Prostate gland (tissue), 2 donors: ENCODE measurements around the gene SLC5A9. TPM values are rescaled to one million over a fixed set of nuclear protein-coding genes. Genes with fewer than 3 reads are reported as not detected.
"Not testable (repeated sequence)": the region's sequence is repeated elsewhere in the genome, so short reads cannot be mapped to it uniquely, and the experiment has no call there.

ENCODE experiments used
- DNase-seq: peaks from one replicate; pipeline ENCODE4 v3.0.0-alpha.2; 2019; ENCODE audit warnings: low spot score
- H3K27ac ChIP-seq, 2 donors: fragments of 200-600 bp; sonication (generic); 2 replicates each; pipeline ENCODE4 v1.5.1; 2017 to 2019
- H3K27me3 ChIP-seq: fragments of 200-600 bp; sonication (generic); replicated peaks from 2 replicates; pipeline ENCODE4 v1.5.1; 2019; ENCODE audit not compliant: insufficient read depth
- H3K36me3 ChIP-seq, 2 donors: fragments of 200-600 bp; sonication (generic); 1 replicate in 1 of 2; 2 replicates in 1 of 2; pipeline versions ENCODE4 v1.5.1 to v1.8.1; 2017 to 2019
- H3K4me1 ChIP-seq: fragments of 200-600 bp; sonication (generic); replicated peaks from 2 replicates; pipeline ENCODE4 v1.5.1; 2019
- H3K4me3 ChIP-seq, 2 donors: fragments of 200-600 bp; sonication (generic); 2 replicates each; pipeline ENCODE4 v1.5.1; 2017 to 2019
- H3K9me3 ChIP-seq: fragments of 200-600 bp; sonication (generic); 2 replicates; pipeline ENCODE4 v1.5.1; 2017
- POLR2A ChIP-seq: fragments of 450-650 bp; IDR thresholded peaks from one replicate; pipeline ENCODE4 v1.6.1; 2016; ENCODE audit warnings: antibody characterized with exemption, mild to moderate bottlenecking
- POLR2AphosphoS5 ChIP-seq: sonication (generic); formaldehyde crosslinking; IDR thresholded peaks from one replicate; pipeline ENCODE4 v1.6.1; 2017; ENCODE audit warnings: antibody characterized with exemption
- WGBS: methylation state at CpG from one replicate; pipeline ENCODE4 v1.1.5; 2018; 5-methylcytosine and 5-hydroxymethylcytosine counted together
- intact Hi-C: fragments of 100-400 bp; cut with DNase I; formaldehyde crosslinking; loops from one replicate; pipeline ENCODE4 v1.14.2; 2022
- total RNA-seq, 2 donors: library from RNA; depleted of rRNA; stranded (reverse); fragments of >200 nt; gene quantifications; one replicate each; pipeline ENCODE4 v1.1.0, GENCODE V29; 2016
- TF ChIP-seq, protein P1 (sequence below), 4 experiments: fragments of 200-600 bp in 2 of 4; fragments of 450-650 bp in 2 of 4; sonication (generic) in 2 of 4; IDR thresholded peaks; 1 replicate in 3 of 4; 2 replicates in 1 of 4; pipeline ENCODE4 v1.5.1; 2016 to 2019; ENCODE audit warnings: antibody characterized with exemption in 4 of 4, mild to moderate bottlenecking in 2 of 4, moderate library complexity in 2 of 4

SLC5A9 gene
- total RNA-seq, 2 donors from 2014 or later, result not detected

DNA sequence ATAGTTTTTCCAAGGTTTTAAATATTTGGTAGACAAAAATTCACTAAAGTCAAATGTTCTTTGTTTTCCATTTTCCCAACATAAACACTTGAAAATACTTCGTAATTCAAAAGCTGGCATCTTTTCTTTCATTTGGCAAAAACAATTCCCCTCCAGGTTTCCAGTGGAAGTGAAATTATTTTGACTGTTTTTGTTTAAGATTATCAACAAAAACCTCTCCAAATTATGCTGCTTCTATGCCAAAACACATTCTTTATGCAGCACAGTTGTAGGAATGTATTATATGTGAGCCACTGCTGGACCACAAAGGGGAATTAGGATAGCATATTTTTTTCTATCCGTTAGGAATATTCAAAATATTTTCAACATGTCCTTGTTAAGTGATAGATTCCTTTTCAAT lies 44.1 kb downstream of the SLC5A9 start:
- H3K9me3 ChIP-seq, result no peaks in the 10 kb centered on the region
- intact Hi-C loops, result no loop called here
- 81% methylated on average over 2 of the region's 2 CpGs for WGBS
- H3K27me3 ChIP-seq, result no peaks in the 10 kb centered on the region
- no peaks in the 10 kb centered on the region for H3K4me1 ChIP-seq
- H3K36me3 ChIP-seq, result no peaks in the 10 kb centered on the region
- no peak for DNase-seq
- H3K27ac ChIP-seq, result no peak overlapping the region
- TF ChIP-seq POLR2AphosphoS5 (no peak), POLR2A (no peak)
- TF ChIP-seq, protein P1, sequence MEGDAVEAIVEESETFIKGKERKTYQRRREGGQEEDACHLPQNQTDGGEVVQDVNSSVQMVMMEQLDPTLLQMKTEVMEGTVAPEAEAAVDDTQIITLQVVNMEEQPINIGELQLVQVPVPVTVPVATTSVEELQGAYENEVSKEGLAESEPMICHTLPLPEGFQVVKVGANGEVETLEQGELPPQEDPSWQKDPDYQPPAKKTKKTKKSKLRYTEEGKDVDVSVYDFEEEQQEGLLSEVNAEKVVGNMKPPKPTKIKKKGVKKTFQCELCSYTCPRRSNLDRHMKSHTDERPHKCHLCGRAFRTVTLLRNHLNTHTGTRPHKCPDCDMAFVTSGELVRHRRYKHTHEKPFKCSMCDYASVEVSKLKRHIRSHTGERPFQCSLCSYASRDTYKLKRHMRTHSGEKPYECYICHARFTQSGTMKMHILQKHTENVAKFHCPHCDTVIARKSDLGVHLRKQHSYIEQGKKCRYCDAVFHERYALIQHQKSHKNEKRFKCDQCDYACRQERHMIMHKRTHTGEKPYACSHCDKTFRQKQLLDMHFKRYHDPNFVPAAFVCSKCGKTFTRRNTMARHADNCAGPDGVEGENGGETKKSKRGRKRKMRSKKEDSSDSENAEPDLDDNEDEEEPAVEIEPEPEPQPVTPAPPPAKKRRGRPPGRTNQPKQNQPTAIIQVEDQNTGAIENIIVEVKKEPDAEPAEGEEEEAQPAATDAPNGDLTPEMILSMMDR (IDR thresholded peaks at IDR 0.05), result no peak
- H3K4me3 ChIP-seq, result no peak overlapping the region

DNA sequence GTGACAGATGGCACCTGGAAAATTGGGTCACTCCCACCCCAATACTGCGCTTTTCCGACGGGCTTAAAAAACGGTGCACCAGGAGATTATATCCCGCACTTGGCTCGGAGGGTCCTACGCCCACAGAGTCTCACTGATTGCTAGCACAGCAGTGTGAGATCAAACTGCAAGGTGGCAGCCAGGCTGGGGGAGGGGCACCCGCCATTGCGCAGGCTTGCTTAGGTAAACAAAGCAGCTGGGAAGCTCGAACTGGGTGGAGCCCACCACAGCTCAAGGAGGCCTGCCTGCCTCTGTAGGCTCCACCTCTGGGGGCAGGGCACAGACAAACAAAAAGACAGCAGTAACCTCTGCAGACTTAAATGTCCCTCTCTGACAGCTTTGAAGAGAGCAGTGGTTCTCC lies 54.9 kb downstream of the SLC5A9 start:
- intact Hi-C loops, H3K27me3 ChIP-seq, H3K4me3 ChIP-seq, H3K27ac ChIP-seq, H3K36me3 ChIP-seq, DNase-seq, H3K4me1 ChIP-seq, H3K9me3 ChIP-seq: not testable (repeated sequence)
- 100% methylated on average over 3 of the region's 10 CpGs for WGBS

DNA sequence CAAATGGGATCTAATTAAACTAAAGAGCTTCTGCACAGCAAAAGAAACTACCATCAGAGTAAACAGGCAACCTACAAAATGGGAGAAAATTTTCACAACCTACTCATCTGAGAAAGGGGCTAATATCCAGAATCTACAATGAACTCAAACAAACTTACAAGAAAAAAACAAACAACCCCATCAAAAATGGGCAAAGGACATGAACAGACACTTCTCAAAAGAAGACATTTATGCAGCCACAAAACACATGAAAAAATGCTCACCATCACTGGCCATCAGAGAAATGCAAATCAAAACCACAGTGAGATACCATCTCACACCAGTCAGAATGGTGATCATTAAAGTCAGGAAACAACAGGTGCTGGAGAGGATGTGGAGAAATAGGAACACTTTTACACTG lies 59.8 kb downstream of the SLC5A9 start:
- H3K27ac ChIP-seq, H3K4me1 ChIP-seq, intact Hi-C loops, H3K36me3 ChIP-seq, H3K27me3 ChIP-seq, H3K9me3 ChIP-seq, DNase-seq, H3K4me3 ChIP-seq: not testable (repeated sequence)

DNA sequence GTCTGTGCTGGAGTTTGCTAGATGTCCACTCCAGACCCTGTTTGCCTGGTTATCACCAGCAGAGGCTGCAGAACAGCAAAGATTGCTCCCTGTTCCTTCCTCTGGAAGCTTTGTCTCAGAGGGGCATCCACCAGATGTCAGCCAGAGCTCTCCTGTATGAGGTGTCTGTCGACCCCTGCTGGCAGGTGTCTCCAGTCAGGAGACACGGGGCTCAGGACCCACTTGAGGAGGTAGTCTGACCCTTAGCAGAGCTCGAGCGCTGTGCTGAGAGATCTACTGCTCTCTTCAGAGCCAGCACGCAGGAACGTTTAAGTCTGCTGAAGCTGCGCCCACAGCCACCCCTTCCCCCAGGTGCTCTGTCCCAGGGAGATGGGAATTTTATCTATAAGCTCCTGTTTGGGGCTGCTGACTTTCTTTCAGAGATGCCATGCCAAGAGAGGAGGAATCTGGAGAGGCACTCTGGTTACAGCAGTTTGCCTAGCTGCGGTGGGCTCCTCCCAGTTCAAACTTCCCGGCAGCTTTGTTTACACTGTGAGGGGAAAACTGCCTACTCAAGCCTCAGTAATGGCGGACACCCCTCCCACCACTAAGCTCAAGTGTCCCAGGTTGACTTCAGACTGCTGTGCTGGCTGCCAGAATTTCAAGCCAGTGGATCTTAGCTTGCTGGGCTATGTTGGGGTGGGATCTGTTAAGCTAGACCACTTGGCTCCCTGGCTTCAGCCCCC lies 62.3 kb downstream of the SLC5A9 start:
- H3K36me3 ChIP-seq, H3K9me3 ChIP-seq, H3K4me1 ChIP-seq, H3K27ac ChIP-seq, DNase-seq, H3K27me3 ChIP-seq, H3K4me3 ChIP-seq, intact Hi-C loops: not testable (repeated sequence)
- WGBS, result 58% methylated on average over 10 of the region's 10 CpGs

DNA sequence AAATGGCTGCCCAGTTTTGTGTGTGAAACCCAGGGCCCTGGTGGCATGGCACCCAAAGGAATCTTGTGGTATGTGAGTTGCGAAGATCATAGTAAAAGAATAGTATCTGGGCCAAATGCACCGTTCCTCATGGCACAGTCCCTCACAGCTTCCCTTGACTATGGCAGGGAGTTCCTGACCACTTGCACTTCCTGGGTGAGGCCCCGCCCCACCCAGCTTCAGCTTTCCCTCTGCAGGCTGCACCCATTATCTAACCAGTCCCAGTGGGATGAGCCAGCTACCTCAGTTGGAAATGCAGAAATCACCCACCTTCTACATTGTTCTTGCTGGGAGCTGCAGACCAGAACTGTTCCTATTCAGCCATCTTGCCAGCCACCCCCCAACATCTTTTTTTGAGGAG lies 63.0 kb downstream of the SLC5A9 start:
- no peaks in the 10 kb centered on the region for H3K36me3 ChIP-seq
- WGBS, result 89% methylated on average over 3 of the region's 3 CpGs
- TF ChIP-seq POLR2A, result no peak
- no peak for TF ChIP-seq POLR2AphosphoS5
- TF ChIP-seq, protein P1 (IDR thresholded peaks at IDR 0.05), result no peak
- H3K4me1 ChIP-seq, result no peaks in the 10 kb centered on the region
- no peak for DNase-seq
- H3K4me3 ChIP-seq, result no peak overlapping the region
- no peaks in the 10 kb centered on the region for H3K27me3 ChIP-seq
- H3K27ac ChIP-seq, result no peak overlapping the region
- intact Hi-C loops, result no loop called here
- H3K9me3 ChIP-seq, result no peaks in the 10 kb centered on the region

DNA sequence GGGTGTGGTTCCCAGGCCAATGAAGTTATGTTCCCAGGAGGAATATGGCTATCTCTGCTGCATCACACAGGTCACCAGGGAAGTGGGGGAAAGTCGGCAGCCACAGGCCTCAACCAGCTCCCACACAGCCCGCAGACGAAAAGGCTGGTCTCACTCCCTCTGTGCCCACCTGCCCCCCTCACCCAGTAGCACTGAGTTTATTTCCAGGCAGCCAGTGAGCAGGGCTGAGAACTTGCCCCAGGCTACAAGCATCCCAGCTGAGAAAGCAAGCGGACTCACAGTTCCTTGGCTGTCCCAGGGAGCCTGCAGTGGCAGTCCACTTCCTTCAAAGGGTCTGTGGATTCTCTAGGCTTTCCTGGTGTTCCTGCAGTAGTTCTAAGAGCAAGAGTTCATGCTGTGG lies 68.9 kb downstream of the SLC5A9 start:
- TF ChIP-seq POLR2AphosphoS5 (no peak), POLR2A (no peak)
- TF ChIP-seq, protein P1 (IDR thresholded peaks at IDR 0.05), result no peak
- H3K27me3 ChIP-seq, result no peaks in the 10 kb centered on the region
- no peak overlapping the region for H3K4me3 ChIP-seq
- DNase-seq, result no peak
- 82% methylated on average over 4 of the region's 4 CpGs for WGBS
- H3K36me3 ChIP-seq, result no peaks in the 10 kb centered on the region
- no peaks in the 10 kb centered on the region for H3K9me3 ChIP-seq
- intact Hi-C loops, result no loop called here
- no peaks in the 10 kb centered on the region for H3K4me1 ChIP-seq
- H3K27ac ChIP-seq, result no peak overlapping the region
